Prostate gland (tissue), 2 donors: ENCODE measurements around the gene CLEC9A. TPM values are rescaled to one million over a fixed set of nuclear protein-coding genes. Genes with fewer than 3 reads are reported as not detected.

ENCODE experiments used
- DNase-seq: peaks from one replicate; pipeline ENCODE4 v3.0.0-alpha.2; 2019; ENCODE audit warnings: low spot score
- H3K27ac ChIP-seq, 2 donors: fragments of 200-600 bp; sonication (generic); 2 replicates each; pipeline ENCODE4 v1.5.1; 2017 to 2019
- H3K27me3 ChIP-seq: fragments of 200-600 bp; sonication (generic); replicated peaks from 2 replicates; pipeline ENCODE4 v1.5.1; 2019; ENCODE audit not compliant: insufficient read depth
- H3K36me3 ChIP-seq, 2 donors: fragments of 200-600 bp; sonication (generic); 1 replicate in 1 of 2; 2 replicates in 1 of 2; pipeline versions ENCODE4 v1.5.1 to v1.8.1; 2017 to 2019
- H3K4me1 ChIP-seq: fragments of 200-600 bp; sonication (generic); replicated peaks from 2 replicates; pipeline ENCODE4 v1.5.1; 2019
- H3K4me3 ChIP-seq, 2 donors: fragments of 200-600 bp; sonication (generic); 2 replicates each; pipeline ENCODE4 v1.5.1; 2017 to 2019
- H3K9me3 ChIP-seq: fragments of 200-600 bp; sonication (generic); 2 replicates; pipeline ENCODE4 v1.5.1; 2017
- POLR2A ChIP-seq: fragments of 450-650 bp; IDR thresholded peaks from one replicate; pipeline ENCODE4 v1.6.1; 2016; ENCODE audit warnings: antibody characterized with exemption, mild to moderate bottlenecking
- POLR2AphosphoS5 ChIP-seq: sonication (generic); formaldehyde crosslinking; IDR thresholded peaks from one replicate; pipeline ENCODE4 v1.6.1; 2017; ENCODE audit warnings: antibody characterized with exemption
- WGBS: methylation state at CpG from one replicate; pipeline ENCODE4 v1.1.5; 2018; 5-methylcytosine and 5-hydroxymethylcytosine counted together
- intact Hi-C: fragments of 100-400 bp; cut with DNase I; formaldehyde crosslinking; loops from one replicate; pipeline ENCODE4 v1.14.2; 2022
- total RNA-seq, 2 donors: library from RNA; depleted of rRNA; stranded (reverse); fragments of >200 nt; gene quantifications; one replicate each; pipeline ENCODE4 v1.1.0, GENCODE V29; 2016
- TF ChIP-seq, protein P1 (sequence below), 4 experiments: fragments of 200-600 bp in 2 of 4; fragments of 450-650 bp in 2 of 4; sonication (generic) in 2 of 4; IDR thresholded peaks; 1 replicate in 3 of 4; 2 replicates in 1 of 4; pipeline ENCODE4 v1.5.1; 2016 to 2019; ENCODE audit warnings: antibody characterized with exemption in 4 of 4, mild to moderate bottlenecking in 2 of 4, moderate library complexity in 2 of 4

Gene CLEC9A
- under 1 TPM in 1 of 2 donors, not detected in 1; 0.32 TPM for total RNA-seq

DNA sequence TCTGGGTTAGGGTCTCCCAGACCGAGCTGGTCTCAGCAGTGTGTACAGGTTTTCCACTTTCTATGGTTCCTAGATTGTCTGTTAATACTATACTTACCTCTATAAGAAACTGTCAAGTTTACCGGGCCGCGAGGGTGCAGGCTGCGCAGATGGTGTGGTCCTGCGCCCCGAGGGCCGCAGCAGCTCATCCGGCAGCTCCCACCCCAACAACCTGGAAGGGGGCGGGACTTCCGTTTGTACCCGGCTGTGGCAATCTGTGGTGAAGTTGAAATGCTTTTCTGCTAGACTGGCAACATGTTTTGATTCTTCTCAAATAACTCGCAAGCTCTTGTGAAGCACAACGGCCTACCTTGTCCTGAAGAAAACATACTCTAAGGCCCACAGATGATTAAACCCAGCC, at the start of gene CLEC9A:
Gene CLEC9A (plus strand): TSS at position 237 of the 400 bp plus-strand sequence. CDS start 22,006 bp downstream, outside the sequence.
- H3K36me3 ChIP-seq = no peaks in the 10 kb centered on the region
- H3K27me3 ChIP-seq = no peaks in the 10 kb centered on the region
- DNase-seq = no peak
- intact Hi-C loops = loop anchor here (10.0 kb wide), 1 partner anchor 104 kb away; the partner anchor contains the start of gene CLEC7A
- 94% methylated on average over 14 of the region's 14 CpGs for WGBS
- no peak within 1 kb of the TSS for H3K27ac ChIP-seq
- no peak within 1 kb of the TSS for H3K4me3 ChIP-seq
- no peaks in the 10 kb centered on the region for H3K4me1 ChIP-seq
- H3K9me3 ChIP-seq = no peaks in the 10 kb centered on the region
- TF ChIP-seq, protein P1, sequence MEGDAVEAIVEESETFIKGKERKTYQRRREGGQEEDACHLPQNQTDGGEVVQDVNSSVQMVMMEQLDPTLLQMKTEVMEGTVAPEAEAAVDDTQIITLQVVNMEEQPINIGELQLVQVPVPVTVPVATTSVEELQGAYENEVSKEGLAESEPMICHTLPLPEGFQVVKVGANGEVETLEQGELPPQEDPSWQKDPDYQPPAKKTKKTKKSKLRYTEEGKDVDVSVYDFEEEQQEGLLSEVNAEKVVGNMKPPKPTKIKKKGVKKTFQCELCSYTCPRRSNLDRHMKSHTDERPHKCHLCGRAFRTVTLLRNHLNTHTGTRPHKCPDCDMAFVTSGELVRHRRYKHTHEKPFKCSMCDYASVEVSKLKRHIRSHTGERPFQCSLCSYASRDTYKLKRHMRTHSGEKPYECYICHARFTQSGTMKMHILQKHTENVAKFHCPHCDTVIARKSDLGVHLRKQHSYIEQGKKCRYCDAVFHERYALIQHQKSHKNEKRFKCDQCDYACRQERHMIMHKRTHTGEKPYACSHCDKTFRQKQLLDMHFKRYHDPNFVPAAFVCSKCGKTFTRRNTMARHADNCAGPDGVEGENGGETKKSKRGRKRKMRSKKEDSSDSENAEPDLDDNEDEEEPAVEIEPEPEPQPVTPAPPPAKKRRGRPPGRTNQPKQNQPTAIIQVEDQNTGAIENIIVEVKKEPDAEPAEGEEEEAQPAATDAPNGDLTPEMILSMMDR (IDR thresholded peaks at IDR 0.05) = no peak
- TF ChIP-seq POLR2A = no peak
- no peak for TF ChIP-seq POLR2AphosphoS5

DNA sequence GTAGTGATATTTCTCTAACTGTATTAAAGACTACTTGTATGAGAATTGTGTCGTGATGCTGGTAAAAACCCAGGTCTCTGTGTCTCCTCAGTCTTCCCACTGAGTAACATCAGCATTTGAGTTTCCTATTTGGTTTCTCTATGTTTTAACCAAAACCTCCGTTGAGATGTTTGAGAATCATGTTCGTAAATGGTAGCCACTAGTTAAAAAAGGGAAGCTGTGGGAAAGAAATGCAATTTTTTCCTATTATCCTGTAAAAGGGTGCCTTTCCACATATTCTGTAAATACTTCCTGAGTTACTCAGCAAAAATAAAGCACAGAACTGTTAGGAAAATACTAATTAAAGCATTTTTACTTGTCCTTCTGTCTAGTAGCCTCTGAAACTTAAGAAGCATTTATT, 38.6 kb upstream of the CLEC9A start:
- DNase-seq = no peak
- no peaks in the 10 kb centered on the region for H3K27me3 ChIP-seq
- H3K27ac ChIP-seq = no peak overlapping the region
- H3K36me3 ChIP-seq = no peaks in the 10 kb centered on the region
- intact Hi-C loops = no loop called here
- TF ChIP-seq, protein P1 (IDR thresholded peaks at IDR 0.05) = no peak
- TF ChIP-seq POLR2A = no peak
- no peak for TF ChIP-seq POLR2AphosphoS5
- H3K9me3 ChIP-seq = no peaks in the 10 kb centered on the region
- 81% methylated on average over 3 of the region's 3 CpGs for WGBS
- H3K4me1 ChIP-seq = no peaks in the 10 kb centered on the region
- H3K4me3 ChIP-seq = no peak overlapping the region

DNA sequence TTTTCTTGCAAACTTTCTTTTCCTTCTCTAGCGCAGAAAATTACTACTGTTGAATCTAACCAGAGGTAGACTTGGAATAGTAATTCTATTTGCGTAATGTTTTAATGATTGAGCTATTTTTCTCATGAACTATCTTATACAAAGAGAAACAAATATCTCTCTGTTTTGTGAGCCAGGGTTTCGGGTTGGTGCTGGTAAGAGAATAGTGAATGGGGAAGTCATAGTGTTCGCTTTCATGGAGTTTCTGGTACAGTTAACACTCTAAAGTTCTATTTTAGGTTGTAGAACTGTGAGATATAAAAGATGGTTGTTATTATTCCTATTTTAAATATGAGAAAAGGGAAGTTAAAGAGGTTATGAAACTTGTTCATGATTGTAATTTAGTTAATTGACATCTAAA, 38.2 kb upstream of the CLEC9A start:
- no peaks in the 10 kb centered on the region for H3K36me3 ChIP-seq
- H3K4me1 ChIP-seq = no peaks in the 10 kb centered on the region
- no peak for DNase-seq
- H3K27me3 ChIP-seq = no peaks in the 10 kb centered on the region
- H3K27ac ChIP-seq = no peak overlapping the region
- 79% methylated on average over 4 of the region's 4 CpGs for WGBS
- H3K9me3 ChIP-seq = no peaks in the 10 kb centered on the region
- intact Hi-C loops = no loop called here
- TF ChIP-seq POLR2A (no peak), POLR2AphosphoS5 (no peak)
- TF ChIP-seq, protein P1 (IDR thresholded peaks at IDR 0.05) = no peak
- H3K4me3 ChIP-seq = no peak overlapping the region

DNA sequence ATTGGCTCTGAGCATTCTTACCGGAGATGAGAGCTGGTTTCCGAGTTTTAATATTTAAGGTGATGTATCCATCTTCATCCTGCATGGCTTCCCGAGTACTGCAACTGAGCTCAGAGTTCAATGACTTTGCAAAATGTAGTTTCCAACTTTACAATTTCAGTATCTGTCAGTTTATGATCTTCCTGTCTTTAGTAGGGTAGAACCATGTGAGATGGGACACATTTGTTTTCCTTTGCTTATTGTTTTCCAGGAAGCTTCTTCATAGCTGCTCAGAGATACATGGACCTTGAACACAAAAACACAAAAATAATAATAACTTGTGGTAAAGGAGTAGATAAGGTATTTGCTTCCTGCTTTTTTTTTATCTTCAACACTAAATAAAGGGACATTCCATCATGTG, 31.5 kb upstream of the CLEC9A start, which contains the start of gene CLEC1B:
Gene CLEC1B (minus strand): TSS at position 106 of the 400 bp plus-strand sequence. CDS start 21 bp downstream, at position 85.
- TF ChIP-seq POLR2AphosphoS5 (no peak), POLR2A (no peak)
- TF ChIP-seq, protein P1 (IDR thresholded peaks at IDR 0.05) = no peak
- Histone ChIP-seq H3K9me3 (no peaks in the 10 kb centered on the region), H3K36me3 (no peaks in the 10 kb centered on the region), H3K27ac (no peak within 1 kb of the TSS), H3K4me1 (no peaks in the 10 kb centered on the region), H3K27me3 (no peaks in the 10 kb centered on the region), H3K4me3 (no peak within 1 kb of the TSS)
- intact Hi-C loops = no loop called here
- WGBS = 91% methylated on average over 3 of the region's 3 CpGs
- DNase-seq = no peak

DNA sequence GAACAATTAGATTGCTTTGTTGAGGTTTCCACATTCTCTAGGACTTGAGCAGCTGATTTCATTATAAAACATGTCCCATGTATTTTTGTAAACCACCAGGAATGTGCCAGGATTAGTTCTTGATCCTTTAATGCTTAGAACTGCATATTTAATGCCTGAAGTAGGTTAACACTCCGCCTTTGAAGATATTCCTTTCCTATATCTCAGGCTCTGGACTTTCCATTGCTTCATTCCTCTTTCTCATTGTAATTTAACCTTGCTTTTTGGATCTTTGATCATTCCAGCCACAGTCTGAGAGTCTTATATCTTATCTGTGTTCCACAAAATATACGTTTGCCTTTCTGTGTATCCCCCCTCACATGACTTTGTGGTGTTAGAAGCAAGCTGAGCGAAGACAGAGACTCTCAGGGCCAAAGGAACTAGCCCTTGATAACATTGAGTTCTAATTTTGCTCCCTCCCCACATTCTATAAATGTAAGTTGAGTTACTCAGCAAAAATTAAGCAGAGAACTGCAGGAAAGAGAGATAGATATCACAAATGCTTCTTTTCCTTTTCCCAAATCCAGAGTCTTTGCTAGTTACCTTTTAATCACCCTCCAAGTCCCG, 29.2 kb upstream of the CLEC9A start:
- Histone ChIP-seq H3K4me3 (no peak overlapping the region), H3K9me3 (no peaks in the 10 kb centered on the region), H3K36me3 (no peaks in the 10 kb centered on the region), H3K4me1 (no peaks in the 10 kb centered on the region), H3K27me3 (no peaks in the 10 kb centered on the region), H3K27ac (no peak overlapping the region)
- DNase-seq = no peak
- intact Hi-C loops = no loop called here
- TF ChIP-seq POLR2AphosphoS5 (no peak), POLR2A (no peak)
- TF ChIP-seq, protein P1 (IDR thresholded peaks at IDR 0.05) = no peak
- 76% methylated on average over 4 of the region's 4 CpGs for WGBS
